HuH-7 (cell line): ENCODE data around the gene TMEM144.
"Not testable (repeated sequence)": the region's sequence is repeated elsewhere in the genome, so short reads cannot be mapped to it uniquely, and the experiment has no call there.

Source experiments
- DNase-seq: peaks from one replicate; pipeline ENCODE4 v3.0.0; 2011; ENCODE audit warnings: low spot score

Gene TMEM144

GRCh38 chr4:158192439-158193158, 17.7 kb upstream of the TMEM144 start:
- no peak for DNase-seq

GRCh38 chr4:158193171-158193749, 17.0 kb upstream of the TMEM144 start:
- DNase-seq: peak; percentile 27

GRCh38 chr4:158195297-158195696, 15.0 kb upstream of the TMEM144 start:
- DNase-seq: no peak

- DNase-seq: no peak
These were observed 13.0 kb upstream of the TMEM144 start for GRCh38 chr4:158197194-158197776.

GRCh38 chr4:158200214-158200613, 10.1 kb upstream of the TMEM144 start:
- no peak for DNase-seq

- no peak for DNase-seq
These were observed 9.0 kb upstream of the TMEM144 start for GRCh38 chr4:158201322-158201721.

- DNase-seq: no peak
These were observed 8.4 kb upstream of the TMEM144 start for GRCh38 chr4:158201876-158202275.

GRCh38 chr4:158202481-158202880, 7.8 kb upstream of the TMEM144 start:
- DNase-seq: no peak

- no peak for DNase-seq
These were observed 6.8 kb upstream of the TMEM144 start for GRCh38 chr4:158203436-158203835.

- DNase-seq: no peak
These were observed 6.4 kb upstream of the TMEM144 start for GRCh38 chr4:158203929-158204328.

- no peak for DNase-seq
These were observed 1.2 kb upstream of the TMEM144 start for GRCh38 chr4:158208963-158209640.

- peak; percentile 11 for DNase-seq
These were observed 936 bp downstream of the TMEM144 start for GRCh38 chr4:158211222-158211621.

GRCh38 chr4:158213466-158213865, 3.2 kb downstream of the TMEM144 start:
- DNase-seq: no peak

GRCh38 chr4:158214856-158215255, 4.6 kb downstream of the TMEM144 start:
- DNase-seq: no peak

- no peak for DNase-seq
These were observed 7.5 kb downstream of the TMEM144 start for GRCh38 chr4:158217763-158218162.

GRCh38 chr4:158219623-158220022, 9.3 kb downstream of the TMEM144 start:
- no peak for DNase-seq

- DNase-seq: not testable (repeated sequence)
These were observed 14.0 kb downstream of the TMEM144 start for GRCh38 chr4:158224318-158224717.

- DNase-seq: not testable (repeated sequence)
These were observed 14.7 kb downstream of the TMEM144 start for GRCh38 chr4:158224999-158225398.

GRCh38 chr4:158227880-158228279, 17.6 kb downstream of the TMEM144 start:
- DNase-seq: not testable (repeated sequence)

- not testable (repeated sequence) for DNase-seq
These were observed 18.1 kb downstream of the TMEM144 start for GRCh38 chr4:158228399-158228798.

- DNase-seq: no peak
These were observed 19.5 kb downstream of the TMEM144 start for GRCh38 chr4:158229768-158230167.

- no peak for DNase-seq
These were observed 24.4 kb downstream of the TMEM144 start for GRCh38 chr4:158234671-158235070.
